CD4-positive, alpha-beta memory T cell (primary cell): ENCODE measurements around the gene JSRP1. TPM values are rescaled to one million over a fixed set of nuclear protein-coding genes. Genes with fewer than 3 reads are reported as not detected.

ENCODE experiments used
- CTCF ChIA-PET: fragments of 350-600 bp; sonication (Branson Sonifier 250); formaldehyde crosslinking; loops from one replicate; lab custom pipeline; 2021; ENCODE audit warnings: inconsistent platforms; ENCODE audit not compliant: partially characterized antibody; lab: Charles Lee
- POLR2A ChIA-PET: fragments of 350-600 bp; sonication (Branson Sonifier 250); formaldehyde crosslinking; loops from one replicate; lab custom pipeline; 2021; ENCODE audit not compliant: partially characterized antibody; lab: Charles Lee
- DNase-seq, 5 donors: peaks; one replicate each; pipeline versions ENCODE4 v3.0.0 to v3.0.0-alpha.2; 2020 to 2022; ENCODE audit warnings: mixed read lengths in 1 of 5
- H3K27ac ChIP-seq: one replicate; pipeline ENCODE4 v1.7.0; 2013; ENCODE audit warnings: low read depth, low read length
- H3K27me3 ChIP-seq: 2 replicates; pipeline ENCODE4 v1.7.0; 2013; ENCODE audit warnings: mild to moderate bottlenecking, low read length, moderate library complexity; ENCODE audit not compliant: insufficient read depth
- H3K36me3 ChIP-seq: 2 replicates; pipeline ENCODE4 v1.7.0; 2013; ENCODE audit warnings: mild to moderate bottlenecking, low read length, moderate library complexity; ENCODE audit not compliant: insufficient read depth
- H3K4me1 ChIP-seq: 2 replicates; pipeline ENCODE4 v1.7.0; 2013; ENCODE audit warnings: mild to moderate bottlenecking, low read length, moderate library complexity; ENCODE audit not compliant: insufficient read depth
- H3K4me3 ChIP-seq, 2 donors: one replicate each; pipeline ENCODE4 v1.7.0; 2013; ENCODE audit warnings: low read length in 2 of 2, mild to moderate bottlenecking in 1 of 2
- H3K9me3 ChIP-seq, 2 donors: one replicate each; pipeline ENCODE4 v1.7.0; 2013; ENCODE audit warnings: low read length in 2 of 2, control low read depth in 1 of 2; ENCODE audit not compliant: control insufficient read depth in 1 of 2
- H3K27ac Mint-ChIP-seq, 7 donors: one replicate each; pipeline ENCODE4 v1.8.0; 2020 to 2021; ENCODE audit warnings: mixed read lengths in 7 of 7, mild to moderate bottlenecking in 6 of 7, inconsistent platforms in 3 of 7, moderate library complexity in 3 of 7
- H3K27me3 Mint-ChIP-seq, 2 donors: one replicate each; pipeline ENCODE4 v1.8.0; 2020 to 2021; ENCODE audit warnings: mixed read lengths in 2 of 2
- H3K36me3 Mint-ChIP-seq, 2 donors: one replicate each; pipeline ENCODE4 v1.8.0; 2020 to 2021; ENCODE audit warnings: mixed read lengths in 2 of 2, inconsistent platforms in 1 of 2, mild to moderate bottlenecking in 1 of 2
- H3K4me1 Mint-ChIP-seq, 4 donors: one replicate each; pipeline ENCODE4 v1.8.0; 2020 to 2021; ENCODE audit warnings: mixed read lengths in 4 of 4, mild to moderate bottlenecking in 1 of 4
- H3K4me3 Mint-ChIP-seq, 8 donors: one replicate each; pipeline ENCODE4 v1.8.0; 2020 to 2021; ENCODE audit warnings: mixed read lengths in 8 of 8, mild to moderate bottlenecking in 7 of 8, moderate library complexity in 6 of 8, inconsistent platforms in 3 of 8
- H3K9me3 Mint-ChIP-seq, 8 donors: one replicate each; pipeline ENCODE4 v1.8.0; 2020 to 2021; ENCODE audit warnings: mixed read lengths in 8 of 8, mild to moderate bottlenecking in 5 of 8, inconsistent platforms in 3 of 8, moderate library complexity in 1 of 8
- intact Hi-C: fragments of 100-400 bp; cut with micrococcal nuclease; formaldehyde crosslinking; loops from one replicate; pipeline ENCODE4 v1.15.1; 2023
- polyA plus RNA-seq, 2 donors: library from polyadenylated mRNA; unstranded; fragments of 300-500 nt; fragmentation: Illumina TruSeq; gene quantifications; one replicate each; pipeline ENCODE4 v1.2.3, GENCODE V29; 2021
- total RNA-seq, 2 experiments: library from RNA; stranded (reverse); gene quantifications; one replicate each; pipeline ENCODE4 v1.2.3, GENCODE V29; 2021

Gene JSRP1
- total and polyA plus RNA-seq, 4 experiments from 2014 or later = 1.1 to 1.7 (median 1.4) TPM

GRCh38 chr19:2254064-2254872, 1.9 kb downstream of the JSRP1 start:
- H3K9me3 Mint-ChIP-seq = no peaks in the 10 kb centered on the region
- intact Hi-C loops = no loop called here
- Histone ChIP-seq H3K27me3 (peaks cover 4% of the 10 kb centered on the region), H3K36me3 (no peaks in the 10 kb centered on the region), H3K9me3 (no peaks in the 10 kb centered on the region), H3K27ac (no peak overlapping the region), H3K4me3 (no peak overlapping the region), H3K4me1 (peaks cover 54% of the 10 kb centered on the region)
- ChIA-PET POLR2A (interaction anchor here (1.0 to 16.7 kb wide), 4 partner anchors 15 to 40 kb away, joined by 3 to 325 read pairs (median 86); partner anchors contain the start of genes PLEKHJ1 and SF3A2), CTCF (interaction anchor here (0.7 to 2.9 kb wide), 2 partner anchors 15 to 23 kb away, joined by 3 to 19 read pairs; no protein-coding TSS in a partner anchor)
- peak overlapping the region in 6 of 8 donors; percentile 8 to 77 (median 46) for H3K4me3 Mint-ChIP-seq
- peaks cover 0 to 1% of the 10 kb centered on the region in 2 donors for H3K36me3 Mint-ChIP-seq
- H3K27ac Mint-ChIP-seq = peak overlapping the region in 2 of 7 donors; percentile 23 to 68
- peaks cover 10 to 32% (median 21%) of the 10 kb centered on the region in 4 donors for H3K4me1 Mint-ChIP-seq
- no peaks in the 10 kb centered on the region for H3K27me3 Mint-ChIP-seq
- DNase-seq = no peak

- Histone ChIP-seq H3K27me3 (peaks cover 4% of the 10 kb centered on the region), H3K27ac (no peak overlapping the region), H3K36me3 (peaks cover 4% of the 10 kb centered on the region), H3K9me3 (no peaks in the 10 kb centered on the region), H3K4me1 (peaks cover 47% of the 10 kb centered on the region), H3K4me3 (peak overlapping the region in 1 of 2 donors; percentile 52)
- H3K9me3 Mint-ChIP-seq = no peaks in the 10 kb centered on the region
- ChIA-PET POLR2A (interaction anchor here (1.0 to 16.7 kb wide), 8 partner anchors 9 to 367 kb away, joined by 3 to 325 read pairs (median 5); partner anchors contain the start of genes PLEKHJ1 and SF3A2), CTCF (interaction anchor here (0.5 to 2.9 kb wide), 8 partner anchors 9 to 137 kb away, joined by 3 to 19 read pairs (median 3); no protein-coding TSS in a partner anchor)
- peaks cover 0 to 4% of the 10 kb centered on the region in 2 donors for H3K36me3 Mint-ChIP-seq
- DNase-seq = peak; percentile 55 to 61 (median 57)
- H3K27me3 Mint-ChIP-seq = no peaks in the 10 kb centered on the region
- peak overlapping the region; percentile 63 to 84 (median 79) for H3K4me3 Mint-ChIP-seq
- intact Hi-C loops = loop anchor here (1.0 to 2.0 kb wide), 2 partner anchors 15 to 17 kb away; partner anchors contain the start of genes PLEKHJ1 and SF3A2
- peak overlapping the region in 5 of 7 donors; percentile 23 to 68 (median 43) for H3K27ac Mint-ChIP-seq
- H3K4me1 Mint-ChIP-seq = peaks cover 5 to 25% (median 15%) of the 10 kb centered on the region in 4 donors
Measured at GRCh38 chr19:2253106-2254063, 2.8 kb downstream of the JSRP1 start.

GRCh38 chr19:2252797-2253105, 3.5 kb downstream of the JSRP1 start:
- H3K9me3 ChIP-seq = no peaks in the 10 kb centered on the region
- H3K27me3 ChIP-seq = peaks cover 4% of the 10 kb centered on the region
- H3K9me3 Mint-ChIP-seq = no peaks in the 10 kb centered on the region
- CTCF ChIA-PET = interaction anchor here (0.7 to 2.9 kb wide), 7 partner anchors 10 to 22 kb away, joined by 3 to 19 read pairs (median 3); no protein-coding TSS in a partner anchor
- POLR2A ChIA-PET = interaction anchor here (1.0 to 16.7 kb wide), 7 partner anchors 9 to 368 kb away, joined by 3 to 325 read pairs (median 5); partner anchors contain the start of genes PLEKHJ1 and SF3A2
- H3K4me3 ChIP-seq = peak overlapping the region in 1 of 2 donors; percentile 52
- peaks cover 0 to 5% of the 10 kb centered on the region in 2 donors for H3K36me3 Mint-ChIP-seq
- H3K4me1 ChIP-seq = peaks cover 42% of the 10 kb centered on the region
- H3K27me3 Mint-ChIP-seq = no peaks in the 10 kb centered on the region
- intact Hi-C loops = loop anchor here (1.0 to 2.0 kb wide), 2 partner anchors 16 kb away; partner anchors contain the start of genes PLEKHJ1 and SF3A2
- H3K4me1 Mint-ChIP-seq = peaks cover under 1 to 19% (median 10%) of the 10 kb centered on the region in 4 donors
- no peak overlapping the region for H3K27ac ChIP-seq
- H3K27ac Mint-ChIP-seq = peak overlapping the region in 2 of 7 donors; percentile 35 to 55
- no peak for DNase-seq
- H3K4me3 Mint-ChIP-seq = peak overlapping the region; percentile 60 to 84 (median 79)
- peaks cover 5% of the 10 kb centered on the region for H3K36me3 ChIP-seq

- POLR2A ChIA-PET = interaction anchor here (0.5 to 16.7 kb wide), 6 partner anchors 10 to 197 kb away, joined by 3 to 325 read pairs (median 14); partner anchors contain the start of genes PLEKHJ1 and SF3A2
- DNase-seq = no peak
- Histone ChIP-seq H3K27me3 (peaks cover 4% of the 10 kb centered on the region), H3K4me3 (peak overlapping the region; percentile 29 to 52), H3K27ac (no peak overlapping the region), H3K36me3 (peaks cover 9% of the 10 kb centered on the region), H3K4me1 (peaks cover 36% of the 10 kb centered on the region), H3K9me3 (no peaks in the 10 kb centered on the region)
- Mint-ChIP-seq H3K9me3 (no peaks in the 10 kb centered on the region), H3K27me3 (no peaks in the 10 kb centered on the region), H3K27ac (peak overlapping the region in 2 of 7 donors; percentile 35 to 55), H3K4me3 (peak overlapping the region; percentile 51 to 84 (median 75)), H3K36me3 (peaks cover 0 to 7% of the 10 kb centered on the region in 2 donors), H3K4me1 (peaks cover 0 to 16% (median 8%) of the 10 kb centered on the region in 4 donors)
- CTCF ChIA-PET = interaction anchor here (0.7 to 2.9 kb wide), 7 partner anchors 10 to 23 kb away, joined by 3 to 19 read pairs (median 3); no protein-coding TSS in a partner anchor
- intact Hi-C loops = loop anchor here (2.0 kb wide), 1 partner anchor 17 kb away; no protein-coding TSS in a partner anchor
Measured at GRCh38 chr19:2252055-2252796, 4.0 kb downstream of the JSRP1 start.

- DNase-seq = peak in 2 of 5 donors; percentile 28 to 31
- ChIA-PET POLR2A (interaction anchor here (0.5 to 16.7 kb wide), 5 partner anchors 11 to 364 kb away, joined by 3 to 325 read pairs (median 24); partner anchors contain the start of genes PLEKHJ1 and SF3A2), CTCF (interaction anchor here (1.0 to 1.5 kb wide), 3 partner anchors 11 to 21 kb away, joined by 3 to 4 read pairs (median 4); no protein-coding TSS in a partner anchor)
- peaks cover 4 to 9% of the 10 kb centered on the region in 2 donors for H3K36me3 Mint-ChIP-seq
- H3K4me1 Mint-ChIP-seq = peaks cover 0 to 11% (median 4%) of the 10 kb centered on the region in 4 donors
- H3K4me3 Mint-ChIP-seq = peak overlapping the region in 7 of 8 donors; percentile 38 to 73 (median 51)
- H3K27me3 ChIP-seq = peaks cover 4% of the 10 kb centered on the region
- no peak overlapping the region for H3K27ac ChIP-seq
- no peaks in the 10 kb centered on the region for H3K9me3 ChIP-seq
- peaks cover 18% of the 10 kb centered on the region for H3K36me3 ChIP-seq
- no peak overlapping the region for H3K27ac Mint-ChIP-seq
- H3K4me1 ChIP-seq = peaks cover 31% of the 10 kb centered on the region
- no peaks in the 10 kb centered on the region for H3K27me3 Mint-ChIP-seq
- H3K4me3 ChIP-seq = peak overlapping the region; percentile 29 to 52
- intact Hi-C loops = loop anchor here (2.0 kb wide), 1 partner anchor 17 kb away; no protein-coding TSS in a partner anchor
- H3K9me3 Mint-ChIP-seq = no peaks in the 10 kb centered on the region
Measured at GRCh38 chr19:2251106-2252054, 4.8 kb downstream of the JSRP1 start.
